Measurements from ENCODE around the gene SLC22A4. TPM values are rescaled to one million over a fixed set of nuclear protein-coding genes. Genes with fewer than 3 reads are reported as not detected.

Gene SLC22A4
- total RNA-seq, 4 donors from 2014 or later = 2.6 to 6.8 (median 5.7) TPM

DNA sequence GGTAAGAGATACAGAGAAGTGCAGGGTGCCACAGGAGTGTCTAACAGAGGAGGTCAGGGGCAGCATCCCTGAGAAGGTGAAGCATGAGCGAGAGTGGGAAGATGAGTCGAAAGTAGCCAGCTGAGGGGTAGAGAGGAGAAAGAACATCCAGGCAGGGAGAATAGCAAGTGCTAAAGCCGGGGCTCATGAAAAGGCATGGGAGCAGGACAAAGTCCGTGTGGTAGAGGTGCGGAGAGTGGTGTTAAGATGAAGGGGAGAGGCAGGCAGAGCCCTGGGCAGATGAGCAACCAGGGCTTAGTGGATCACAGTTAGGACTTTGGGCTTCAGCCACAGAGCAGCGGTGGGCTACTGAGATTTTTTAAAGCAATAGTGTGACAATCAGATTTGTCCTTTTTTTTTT, 85.9 kb downstream of the SLC22A4 start:
- no peak for DNase-seq (ENCODE audit: low spot score)

DNA sequence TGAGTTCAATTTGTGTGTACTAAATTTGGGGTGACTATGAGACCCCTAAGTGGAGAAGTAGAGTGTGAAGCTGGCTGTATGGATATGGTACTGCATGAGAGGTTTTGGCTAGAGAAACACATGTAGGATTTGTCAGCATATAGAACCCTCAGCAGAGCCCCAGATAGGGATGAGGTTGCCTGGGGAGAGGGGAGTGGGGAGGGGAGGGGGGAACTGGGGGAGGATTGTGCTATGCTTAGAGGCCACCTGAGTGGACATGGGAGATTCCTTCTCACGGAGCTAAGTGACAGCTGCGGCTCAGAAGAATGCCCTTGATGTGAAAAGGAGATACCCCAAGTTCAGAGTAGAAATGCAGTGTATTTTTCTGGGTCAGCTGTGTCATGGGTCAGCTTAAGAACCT, 86.5 kb downstream of the SLC22A4 start:
- TF ChIP-seq, protein P1, sequence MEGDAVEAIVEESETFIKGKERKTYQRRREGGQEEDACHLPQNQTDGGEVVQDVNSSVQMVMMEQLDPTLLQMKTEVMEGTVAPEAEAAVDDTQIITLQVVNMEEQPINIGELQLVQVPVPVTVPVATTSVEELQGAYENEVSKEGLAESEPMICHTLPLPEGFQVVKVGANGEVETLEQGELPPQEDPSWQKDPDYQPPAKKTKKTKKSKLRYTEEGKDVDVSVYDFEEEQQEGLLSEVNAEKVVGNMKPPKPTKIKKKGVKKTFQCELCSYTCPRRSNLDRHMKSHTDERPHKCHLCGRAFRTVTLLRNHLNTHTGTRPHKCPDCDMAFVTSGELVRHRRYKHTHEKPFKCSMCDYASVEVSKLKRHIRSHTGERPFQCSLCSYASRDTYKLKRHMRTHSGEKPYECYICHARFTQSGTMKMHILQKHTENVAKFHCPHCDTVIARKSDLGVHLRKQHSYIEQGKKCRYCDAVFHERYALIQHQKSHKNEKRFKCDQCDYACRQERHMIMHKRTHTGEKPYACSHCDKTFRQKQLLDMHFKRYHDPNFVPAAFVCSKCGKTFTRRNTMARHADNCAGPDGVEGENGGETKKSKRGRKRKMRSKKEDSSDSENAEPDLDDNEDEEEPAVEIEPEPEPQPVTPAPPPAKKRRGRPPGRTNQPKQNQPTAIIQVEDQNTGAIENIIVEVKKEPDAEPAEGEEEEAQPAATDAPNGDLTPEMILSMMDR (IDR thresholded peaks at IDR 0.05) = no peak
- DNase-seq (ENCODE audit: low spot score) (no peak), ATAC-seq (ENCODE audit: low FRiP score) (no peak)

More for the DNA sequence above, 85.9 kb downstream of the SLC22A4 start:
- ATAC-seq (ENCODE audit: low FRiP score) = no peak
- TF ChIP-seq, protein P1 (IDR thresholded peaks at IDR 0.05) = no peak

DNA sequence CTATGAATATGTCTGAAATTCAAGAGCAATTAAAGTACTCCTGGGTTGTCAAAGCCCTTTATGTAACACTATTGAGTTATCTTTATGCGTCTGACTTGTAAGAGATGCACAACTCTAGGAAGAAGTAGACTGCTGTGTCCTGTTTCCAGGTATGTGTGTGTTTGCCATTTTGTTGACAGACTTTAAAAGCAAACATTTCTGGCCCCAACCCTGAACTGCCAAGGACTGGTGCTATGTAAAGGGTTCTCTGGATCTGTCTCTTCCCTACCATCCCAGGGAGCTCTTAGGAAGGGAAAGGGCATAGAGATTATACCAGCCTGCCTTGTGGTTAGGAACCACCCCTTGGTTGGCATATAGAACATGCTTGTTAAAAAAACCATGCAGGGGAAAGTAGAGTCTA, 87.4 kb downstream of the SLC22A4 start:
- TF ChIP-seq, protein P1 (IDR thresholded peaks at IDR 0.05) = no peak
- ATAC-seq (ENCODE audit: low FRiP score) (no peak), DNase-seq (ENCODE audit: low spot score) (no peak)

DNA sequence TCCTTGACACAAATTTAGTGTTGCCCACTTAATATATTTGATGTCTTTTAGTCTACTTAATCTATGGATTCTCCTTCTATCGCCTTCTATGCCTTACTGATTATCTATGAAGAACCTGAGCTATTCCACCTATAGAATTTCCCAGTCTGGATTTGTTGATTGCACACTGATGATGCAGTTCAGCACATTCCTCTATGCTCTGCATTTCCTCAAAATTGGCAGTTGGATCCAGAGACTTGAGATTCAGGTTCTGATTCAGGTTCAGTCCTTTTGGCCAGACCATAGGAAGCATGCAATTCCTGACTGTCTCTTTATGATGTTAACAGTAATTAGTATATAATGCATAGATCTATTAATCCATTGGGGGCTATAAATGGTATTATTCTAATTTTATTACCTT, 89.1 kb downstream of the SLC22A4 start:
- no peak for DNase-seq (ENCODE audit: low spot score)

DNA sequence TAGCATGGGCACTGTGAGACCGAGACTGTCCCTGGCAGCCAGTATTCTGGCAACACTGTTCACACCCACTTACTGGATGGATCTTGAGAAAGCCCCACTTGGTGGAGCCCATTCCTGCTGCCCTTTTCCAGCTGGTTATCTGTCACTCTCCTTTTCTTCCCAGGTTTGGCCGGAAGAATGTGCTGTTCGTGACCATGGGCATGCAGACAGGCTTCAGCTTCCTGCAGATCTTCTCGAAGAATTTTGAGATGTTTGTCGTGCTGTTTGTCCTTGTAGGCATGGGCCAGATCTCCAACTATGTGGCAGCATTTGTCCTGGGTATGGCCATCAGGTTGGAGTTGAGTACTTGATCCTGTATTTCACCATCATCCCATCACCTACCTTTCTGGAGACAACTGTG, 89.8 kb downstream of the SLC22A4 start:
- TF ChIP-seq, protein P1 (IDR thresholded peaks at IDR 0.05) = no peak
- ATAC-seq (ENCODE audit: low FRiP score) (no peak), DNase-seq (ENCODE audit: low spot score) (no peak)

More for the DNA sequence above, 89.1 kb downstream of the SLC22A4 start:
- ATAC-seq (ENCODE audit: low FRiP score) = no peak
- TF ChIP-seq, protein P1 (IDR thresholded peaks at IDR 0.05) = no peak

DNA sequence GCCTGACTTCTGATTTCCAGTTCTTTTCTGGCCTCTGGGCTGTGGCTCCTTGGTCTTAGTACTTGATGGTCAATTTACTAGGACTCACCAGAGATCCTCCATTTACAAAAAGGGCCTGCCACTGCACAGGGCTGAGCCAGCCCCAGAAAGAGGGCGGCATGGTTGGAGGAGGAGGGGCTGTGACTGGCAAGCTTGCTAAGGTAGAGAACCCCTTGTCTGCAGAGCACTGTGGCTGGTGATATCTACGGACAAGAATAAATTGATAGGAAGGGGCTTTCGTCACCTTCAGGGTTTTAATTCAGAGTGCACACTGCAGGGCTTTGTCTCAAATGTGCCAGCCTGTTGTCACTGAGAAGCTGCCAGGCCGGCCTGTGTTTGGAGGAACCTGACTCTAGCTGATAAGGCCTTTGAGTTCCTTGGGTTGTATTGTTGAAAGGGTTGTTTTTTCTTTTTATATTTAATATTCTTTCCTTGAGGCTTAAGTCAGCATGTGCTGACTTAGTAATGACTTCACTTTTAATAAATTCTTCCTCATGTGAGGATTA, 90.4 kb downstream of the SLC22A4 start:
- TF ChIP-seq, protein P1 (IDR thresholded peaks at IDR 0.05) = no peak
- no peak for DNase-seq (ENCODE audit: low spot score)
- ATAC-seq (ENCODE audit: low FRiP score) = no peak

DNA sequence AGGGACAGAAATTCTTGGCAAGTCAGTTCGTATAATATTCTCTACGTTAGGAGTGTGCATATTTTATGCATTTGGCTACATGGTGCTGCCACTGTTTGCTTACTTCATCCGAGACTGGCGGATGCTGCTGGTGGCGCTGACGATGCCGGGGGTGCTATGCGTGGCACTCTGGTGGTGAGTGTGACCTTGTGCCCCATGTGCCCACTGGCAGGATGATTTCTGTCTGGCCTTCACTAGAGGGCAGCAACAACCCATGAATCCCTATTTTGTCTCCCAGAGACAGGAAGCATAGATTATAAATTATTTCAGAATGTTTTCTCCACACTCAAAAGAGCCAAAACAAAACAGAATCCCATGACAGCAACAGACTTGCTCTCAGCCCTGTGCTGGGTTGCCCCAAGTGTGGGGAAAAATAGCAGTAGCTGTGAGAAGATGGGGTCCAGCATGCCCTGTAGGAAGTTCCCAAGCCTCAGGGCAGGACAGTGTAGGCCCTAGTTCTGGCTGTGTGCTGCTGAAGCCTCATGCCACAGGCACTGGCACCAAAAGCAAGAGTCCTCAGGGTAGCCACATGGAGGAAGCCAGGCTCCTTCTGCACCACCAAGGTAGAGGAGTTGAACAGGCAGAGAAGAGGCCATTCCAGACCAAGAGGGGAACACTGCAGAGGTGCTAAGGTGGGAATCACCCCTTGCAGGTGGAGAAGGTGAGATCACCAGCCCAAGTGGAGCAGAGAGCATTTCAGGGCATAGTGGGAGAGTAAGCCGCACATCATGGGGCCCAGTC, 91.3 kb downstream of the SLC22A4 start:
- ATAC-seq (ENCODE audit: low FRiP score) = no peak
- TF ChIP-seq, protein P1 (IDR thresholded peaks at IDR 0.05) = peak in 1 of 3 donors; percentile 54
- no peak for DNase-seq (ENCODE audit: low spot score)

Measured in omental fat pad (tissue), 4 donors.